ENCODE measurements around the gene KIF5C. TPM values are rescaled to one million over a fixed set of nuclear protein-coding genes. Genes with fewer than 3 reads are reported as not detected.
A peak's percentile ranks its signal among the peaks of the same experiment; 100 is the strongest.

The KIF5C gene
- total and polyA plus RNA-seq, 8 donors = under 0.01 to 14.7 (median 2.4) TPM

- WGBS, 5 donors = 89 to 93% (median 91%) methylated on average over 1 of the region's 1 CpG
- H3K4me1 ChIP-seq = no peaks in the 10 kb centered on the region
- no peaks in the 10 kb centered on the region for H3K9me3 ChIP-seq
- no peak for TF ChIP-seq CTCF (IDR thresholded peaks at IDR 0.05)
- no peak for TF ChIP-seq POLR2A (IDR thresholded peaks at IDR 0.05)
- no peak for TF ChIP-seq POLR2AphosphoS5 (IDR thresholded peaks at IDR 0.05)
- TF ChIP-seq EP300 (IDR thresholded peaks at IDR 0.05) = no peak
- no peaks in the 10 kb centered on the region for H3K27me3 ChIP-seq
- DNase-seq = no peak
- intact Hi-C loops (cut with DNase I; ENCODE audit: low total_unique reads) = no loop called here
- H3K36me3 ChIP-seq = no peaks in the 10 kb centered on the region
- H3K4me3 ChIP-seq = no peak overlapping the region
- no peak overlapping the region for H3K27ac ChIP-seq
Measured at GRCh38 chr2:148966438-148966758, 91.4 kb downstream of the KIF5C start.

- Histone ChIP-seq H3K4me3 (no peak overlapping the region), H3K36me3 (no peaks in the 10 kb centered on the region), H3K4me1 (no peaks in the 10 kb centered on the region), H3K9me3 (no peaks in the 10 kb centered on the region), H3K27me3 (no peaks in the 10 kb centered on the region), H3K27ac (no peak overlapping the region)
- TF ChIP-seq CTCF (IDR thresholded peaks at IDR 0.05) = no peak
- no peak for TF ChIP-seq POLR2A (IDR thresholded peaks at IDR 0.05)
- TF ChIP-seq POLR2AphosphoS5 (IDR thresholded peaks at IDR 0.05) = no peak
- TF ChIP-seq EP300 (IDR thresholded peaks at IDR 0.05) = no peak
- 88 to 94% (median 89%) methylated on average over 7 of the region's 7 CpGs for WGBS, 5 donors
- DNase-seq = no peak
- intact Hi-C loops (cut with DNase I; ENCODE audit: low total_unique reads) = no loop called here
Measured at GRCh38 chr2:148967056-148967455, 92.0 kb downstream of the KIF5C start.

- WGBS, 5 donors = 53 to 66% (median 57%) methylated on average over 8 of the region's 8 CpGs
- H3K36me3 ChIP-seq = no peaks in the 10 kb centered on the region
- H3K4me1 ChIP-seq = no peaks in the 10 kb centered on the region
- H3K27me3 ChIP-seq = no peaks in the 10 kb centered on the region
- no peaks in the 10 kb centered on the region for H3K9me3 ChIP-seq
- intact Hi-C loops (cut with DNase I; ENCODE audit: low total_unique reads) = no loop called here
- H3K4me3 ChIP-seq = no peak overlapping the region
- DNase-seq = peak in 1 of 2 donors; percentile 65
- H3K27ac ChIP-seq = no peak overlapping the region
- TF ChIP-seq POLR2A (IDR thresholded peaks at IDR 0.05) (no peak), EP300 (IDR thresholded peaks at IDR 0.05) (no peak), POLR2AphosphoS5 (IDR thresholded peaks at IDR 0.05) (no peak), CTCF (IDR thresholded peaks at IDR 0.05) (no peak)
Measured at GRCh38 chr2:148967578-148967977, 92.6 kb downstream of the KIF5C start.

- Histone ChIP-seq H3K36me3 (no peaks in the 10 kb centered on the region), H3K4me1 (no peaks in the 10 kb centered on the region), H3K27me3 (no peaks in the 10 kb centered on the region), H3K9me3 (no peaks in the 10 kb centered on the region), H3K4me3 (no peak overlapping the region), H3K27ac (no peak overlapping the region)
- 86 to 91% (median 88%) methylated on average over 4 of the region's 4 CpGs for WGBS, 5 donors
- intact Hi-C loops (cut with DNase I; ENCODE audit: low total_unique reads) = no loop called here
- no peak for DNase-seq
- TF ChIP-seq POLR2A (IDR thresholded peaks at IDR 0.05) (no peak), CTCF (IDR thresholded peaks at IDR 0.05) (no peak), EP300 (IDR thresholded peaks at IDR 0.05) (no peak), POLR2AphosphoS5 (IDR thresholded peaks at IDR 0.05) (no peak)
Measured at GRCh38 chr2:148968301-148968700, 93.3 kb downstream of the KIF5C start.

Measured in stomach (tissue), 9 donors.